GM18867 (cell line): ENCODE measurements around the gene RNLS.

Source experiments
- ATAC-seq: cut with Tn5 transposase; IDR thresholded peaks from one replicate; pipeline ENCODE4 v1.9.1; 2021; ENCODE audit warnings: mild to moderate bottlenecking, moderate library complexity; ENCODE audit not compliant: unreplicated experiment

RNLS gene

GRCh38 chr10:88439932-88440331 is 143.2 kb downstream of the RNLS start:
- no peak for ATAC-seq

- no peak for ATAC-seq
Measured at GRCh38 chr10:88437411-88437810, 145.7 kb downstream of the RNLS start.

- ATAC-seq: no peak
Measured at GRCh38 chr10:88433565-88434186, 149.4 kb downstream of the RNLS start.

GRCh38 chr10:88431103-88431502 is 152.0 kb downstream of the RNLS start:
- ATAC-seq: no peak

- ATAC-seq: no peak
Measured at GRCh38 chr10:88428976-88429375, 154.1 kb downstream of the RNLS start.

GRCh38 chr10:88428442-88428841 is 154.7 kb downstream of the RNLS start:
- ATAC-seq: no peak

- ATAC-seq: no peak
Measured at GRCh38 chr10:88427024-88427423, 156.1 kb downstream of the RNLS start.

- ATAC-seq: no peak
Measured at GRCh38 chr10:88424881-88425280, 158.2 kb downstream of the RNLS start.

- ATAC-seq: no peak
Measured at GRCh38 chr10:88423732-88424131, 159.4 kb downstream of the RNLS start.

- no peak for ATAC-seq
Measured at GRCh38 chr10:88421590-88421989, 161.5 kb downstream of the RNLS start.

- no peak for ATAC-seq
Measured at GRCh38 chr10:88418871-88419270, 164.2 kb downstream of the RNLS start.

GRCh38 chr10:88417387-88418030 is 165.6 kb downstream of the RNLS start:
- no peak for ATAC-seq

- no peak for ATAC-seq
Measured at GRCh38 chr10:88416801-88417200, 166.3 kb downstream of the RNLS start.

GRCh38 chr10:88415533-88416130 is 167.5 kb downstream of the RNLS start:
- ATAC-seq: no peak

- ATAC-seq: no peak
Measured at GRCh38 chr10:88413412-88413811, 169.7 kb downstream of the RNLS start.

- no peak for ATAC-seq
Measured at GRCh38 chr10:88411772-88412349, 171.3 kb downstream of the RNLS start.

- ATAC-seq: no peak
Measured at GRCh38 chr10:88409824-88410223, 173.3 kb downstream of the RNLS start.

- ATAC-seq: no peak
Measured at GRCh38 chr10:88409236-88409635, 173.9 kb downstream of the RNLS start.

GRCh38 chr10:88408096-88408495 is 175.0 kb downstream of the RNLS start:
- no peak for ATAC-seq

GRCh38 chr10:88404133-88404532 is 179.0 kb downstream of the RNLS start:
- ATAC-seq: no peak

GRCh38 chr10:88401671-88402347 is 181.3 kb downstream of the RNLS start:
- ATAC-seq: no peak

- no peak for ATAC-seq
Measured at GRCh38 chr10:88399240-88399639, 183.9 kb downstream of the RNLS start.
